Duodenal mucosa (tissue), 2 donors: ENCODE measurements around the gene SGMS1.
"Not testable (repeated sequence)": the region's sequence is repeated elsewhere in the genome, so short reads cannot be mapped to it uniquely, and the experiment has no call there.

ENCODE experiments used
- H3K27ac ChIP-seq: one replicate; pipeline ENCODE4 v1.7.0; 2013; ENCODE audit warnings: low read depth, low read length
- H3K27me3 ChIP-seq, 2 donors: one replicate each; pipeline ENCODE4 v1.7.0; 2013; ENCODE audit warnings: low read length in 2 of 2, control low read depth in 1 of 2; ENCODE audit not compliant: insufficient read depth in 2 of 2, control insufficient read depth in 1 of 2
- H3K36me3 ChIP-seq, 2 donors: one replicate each; pipeline ENCODE4 v1.7.0; 2013; ENCODE audit warnings: low read length in 2 of 2, control low read depth in 1 of 2; ENCODE audit not compliant: insufficient read depth in 2 of 2, control insufficient read depth in 1 of 2
- H3K4me1 ChIP-seq, 2 donors: one replicate each; pipeline ENCODE4 v1.7.0; 2013; ENCODE audit warnings: low read length in 2 of 2, control low read depth in 1 of 2; ENCODE audit not compliant: insufficient read depth in 2 of 2, control insufficient read depth in 1 of 2
- H3K4me3 ChIP-seq, 2 donors: one replicate each; pipeline ENCODE4 v1.7.0; 2013; ENCODE audit warnings: low read length in 2 of 2, low read depth in 1 of 2
- H3K9ac ChIP-seq, 2 donors: one replicate each; pipeline ENCODE4 v1.7.0; 2013; ENCODE audit warnings: low read length in 2 of 2, low read depth in 1 of 2
- H3K9me3 ChIP-seq, 2 donors: one replicate each; pipeline ENCODE4 v1.7.0; 2013; ENCODE audit warnings: low read length in 2 of 2, control low read depth in 1 of 2; ENCODE audit not compliant: control insufficient read depth in 1 of 2

The SGMS1 gene

GRCh38 chr10:50436805-50437204 is 187.0 kb downstream of the SGMS1 start:
- H3K27me3 ChIP-seq: no peaks in the 10 kb centered on the region
- H3K9ac ChIP-seq: no peak overlapping the region
- H3K9me3 ChIP-seq: no peaks in the 10 kb centered on the region
- H3K4me3 ChIP-seq: no peak overlapping the region
- H3K27ac ChIP-seq: no peak overlapping the region
- peaks cover 0 to 8% of the 10 kb centered on the region in 2 donors for H3K4me1 ChIP-seq
- no peaks in the 10 kb centered on the region for H3K36me3 ChIP-seq

- Histone ChIP-seq H3K9ac (no peak overlapping the region), H3K9me3 (no peaks in the 10 kb centered on the region), H3K4me3 (no peak overlapping the region), H3K36me3 (no peaks in the 10 kb centered on the region), H3K27me3 (no peaks in the 10 kb centered on the region), H3K4me1 (peaks cover 0 to 17% of the 10 kb centered on the region in 2 donors), H3K27ac (no peak overlapping the region)
Observed at GRCh38 chr10:50432211-50433009, 191.3 kb downstream of the SGMS1 start.

GRCh38 chr10:50431791-50432190 is 192.0 kb downstream of the SGMS1 start:
- no peak overlapping the region for H3K27ac ChIP-seq
- no peaks in the 10 kb centered on the region for H3K27me3 ChIP-seq
- H3K36me3 ChIP-seq: no peaks in the 10 kb centered on the region
- no peak overlapping the region for H3K9ac ChIP-seq
- H3K4me1 ChIP-seq: peaks cover 0 to 17% of the 10 kb centered on the region in 2 donors
- H3K4me3 ChIP-seq: no peak overlapping the region
- H3K9me3 ChIP-seq: no peaks in the 10 kb centered on the region

- H3K4me3 ChIP-seq: no peak overlapping the region
- peaks cover 0 to 17% of the 10 kb centered on the region in 2 donors for H3K4me1 ChIP-seq
- no peak overlapping the region for H3K9ac ChIP-seq
- no peaks in the 10 kb centered on the region for H3K9me3 ChIP-seq
- no peaks in the 10 kb centered on the region for H3K36me3 ChIP-seq
- H3K27ac ChIP-seq: no peak overlapping the region
- no peaks in the 10 kb centered on the region for H3K27me3 ChIP-seq
Observed at GRCh38 chr10:50431133-50431532, 192.6 kb downstream of the SGMS1 start.

- no peaks in the 10 kb centered on the region for H3K27me3 ChIP-seq
- H3K9ac ChIP-seq: no peak overlapping the region
- no peaks in the 10 kb centered on the region for H3K36me3 ChIP-seq
- H3K27ac ChIP-seq: no peak overlapping the region
- no peaks in the 10 kb centered on the region for H3K9me3 ChIP-seq
- H3K4me3 ChIP-seq: no peak overlapping the region
- H3K4me1 ChIP-seq: peaks cover 0 to 10% of the 10 kb centered on the region in 2 donors
Observed at GRCh38 chr10:50426485-50426884, 197.3 kb downstream of the SGMS1 start.

- H3K9me3 ChIP-seq, H3K27ac ChIP-seq, H3K36me3 ChIP-seq, H3K27me3 ChIP-seq, H3K9ac ChIP-seq, H3K4me3 ChIP-seq: not testable (repeated sequence)
- H3K4me1 ChIP-seq: peaks cover 0 to 14% of the 10 kb centered on the region in 2 donors
Observed at GRCh38 chr10:50425215-50425614, 198.5 kb downstream of the SGMS1 start.

GRCh38 chr10:50423448-50423847 is 200.3 kb downstream of the SGMS1 start:
- Histone ChIP-seq H3K4me3 (no peak overlapping the region), H3K27me3 (no peaks in the 10 kb centered on the region), H3K27ac (no peak overlapping the region)

GRCh38 chr10:50422259-50422658 is 201.5 kb downstream of the SGMS1 start:
- H3K4me3 ChIP-seq: no peak overlapping the region
- H3K36me3 ChIP-seq: no peaks in the 10 kb centered on the region
- H3K4me1 ChIP-seq: peaks cover 7 to 14% of the 10 kb centered on the region in 2 donors
- H3K9me3 ChIP-seq: no peaks in the 10 kb centered on the region
- H3K9ac ChIP-seq: no peak overlapping the region
- no peaks in the 10 kb centered on the region for H3K27me3 ChIP-seq
- H3K27ac ChIP-seq: no peak overlapping the region

More at GRCh38 chr10:50423448-50423847, 200.3 kb downstream of the SGMS1 start:
- Histone ChIP-seq H3K4me1 (peaks cover 2 to 14% of the 10 kb centered on the region in 2 donors), H3K9me3 (no peaks in the 10 kb centered on the region), H3K9ac (no peak overlapping the region), H3K36me3 (no peaks in the 10 kb centered on the region)

GRCh38 chr10:50421026-50421719 is 202.6 kb downstream of the SGMS1 start:
- H3K36me3 ChIP-seq: no peaks in the 10 kb centered on the region
- peaks cover 7 to 14% of the 10 kb centered on the region in 2 donors for H3K4me1 ChIP-seq
- no peaks in the 10 kb centered on the region for H3K9me3 ChIP-seq
- H3K27ac ChIP-seq: no peak overlapping the region
- no peaks in the 10 kb centered on the region for H3K27me3 ChIP-seq
- H3K9ac ChIP-seq: no peak overlapping the region
- no peak overlapping the region for H3K4me3 ChIP-seq

GRCh38 chr10:50420196-50420595 is 203.6 kb downstream of the SGMS1 start:
- Histone ChIP-seq H3K27me3 (no peaks in the 10 kb centered on the region), H3K27ac (no peak overlapping the region), H3K36me3 (no peaks in the 10 kb centered on the region), H3K9ac (no peak overlapping the region), H3K9me3 (no peaks in the 10 kb centered on the region), H3K4me1 (peaks cover 12 to 21% of the 10 kb centered on the region in 2 donors), H3K4me3 (no peak overlapping the region)
